B cell (primary cell): ENCODE results near the gene PHF11. TPM values are rescaled to one million over a fixed set of nuclear protein-coding genes. Genes with fewer than 3 reads are reported as not detected.
"Not testable (repeated sequence)": the region's sequence is repeated elsewhere in the genome, so short reads cannot be mapped to it uniquely, and the experiment has no call there.

ENCODE experiments used
- ATAC-seq: fragments of 200-7000 bp; cut with Tn5 transposase; one replicate; pipeline ENCODE4 v1.10.0; 2021; ENCODE audit warnings: low read depth, mild to moderate bottlenecking, moderate number of reproducible peaks, moderate library complexity
- CTCF ChIA-PET: fragments of 350-600 bp; sonication (Branson Sonifier 250); formaldehyde crosslinking; loops from one replicate; lab custom pipeline; 2021; ENCODE audit warnings: antibody characterized with exemption, inconsistent platforms; lab: Charles Lee
- POLR2A ChIA-PET: fragments of 350-600 bp; sonication (Branson Sonifier 250); formaldehyde crosslinking; loops from one replicate; lab custom pipeline; 2021; ENCODE audit warnings: antibody characterized with exemption; lab: Charles Lee
- DNase-seq: peaks from one replicate; pipeline ENCODE4 v3.0.0; 2013
- H2AFZ ChIP-seq: 2 replicates; pipeline ENCODE4 v1.6.1; 2012; ENCODE audit warnings: mild to moderate bottlenecking, low read depth, low read length; ENCODE audit not compliant: insufficient read depth, poor library complexity, severe bottlenecking
- H3K27ac ChIP-seq, 2 donors: 1 replicate in 1 of 2; 2 replicates in 1 of 2; pipeline ENCODE4 v1.5.1; 2012 to 2013; ENCODE audit warnings: low read length in 2 of 2, mild to moderate bottlenecking in 2 of 2, moderate library complexity in 1 of 2
- H3K27me3 ChIP-seq, 4 experiments: fragments of 200-600 bp in 1 of 4; sonication (generic) in 1 of 4; replicated peaks in 1 of 4; 1 replicate in 2 of 4; 2 replicates in 2 of 4; pipeline versions ENCODE4 v1.6.1 to v1.7.0; 2013 to 2016; ENCODE audit warnings: low read length in 3 of 4, mild to moderate bottlenecking in 2 of 4, mixed read lengths in 1 of 4, moderate library complexity in 1 of 4; ENCODE audit not compliant: insufficient read depth in 4 of 4, control insufficient read depth in 3 of 4; ENCODE audit errors: control extremely low read depth in 1 of 4
- H3K36me3 ChIP-seq, 2 experiments: replicated peaks in 1 of 2; 1 replicate in 1 of 2; 2 replicates in 1 of 2; pipeline versions ENCODE4 v1.6.1 to v1.7.1; 2013; ENCODE audit warnings: low read length in 1 of 2; ENCODE audit not compliant: insufficient read depth in 2 of 2, control insufficient read depth in 1 of 2; ENCODE audit errors: control extremely low read depth in 1 of 2, extremely low read depth in 1 of 2
- H3K4me1 ChIP-seq, 2 donors: fragments of 200-600 bp in 1 of 2; sonication (generic) in 1 of 2; 1 replicate in 1 of 2; 2 replicates in 1 of 2; pipeline versions ENCODE4 v1.5.1 to v1.6.1; 2013 to 2017; ENCODE audit warnings: low read length in 2 of 2; ENCODE audit not compliant: control insufficient read depth in 2 of 2, insufficient read depth in 2 of 2
- H3K4me2 ChIP-seq: replicated peaks from 2 replicates; pipeline ENCODE3; 2012; ENCODE audit warnings: mild to moderate bottlenecking, low read depth, low read length; ENCODE audit not compliant: poor library complexity, severe bottlenecking
- H3K4me3 ChIP-seq, 5 experiments: fragments of 200-600 bp in 1 of 5; sonication (generic) in 1 of 5; 1 replicate in 3 of 5; 2 replicates in 2 of 5; pipeline versions ENCODE4 v1.5.1 to v1.7.0; 2011 to 2016; ENCODE audit warnings: low read length in 4 of 5, mild to moderate bottlenecking in 4 of 5, low read depth in 2 of 5, control low read depth in 1 of 5, moderate library complexity in 1 of 5; ENCODE audit not compliant: insufficient read depth in 1 of 5; ENCODE audit errors: control extremely low read depth in 1 of 5, extremely low read depth in 1 of 5
- H3K79me2 ChIP-seq: fragments of 200-600 bp; sonication (generic); one replicate; pipeline ENCODE4 v1.6.0; 2016; ENCODE audit warnings: low read length; ENCODE audit not compliant: control insufficient read depth, insufficient read depth
- H3K9ac ChIP-seq: fragments of 200-600 bp; sonication (generic); 2 replicates; pipeline ENCODE4 v1.6.1; 2017; ENCODE audit warnings: mild to moderate bottlenecking, low read length, moderate library complexity
- H3K9me3 ChIP-seq, 3 donors: one replicate each; pipeline versions ENCODE4 v1.6.1 to v1.7.1; 2013; ENCODE audit warnings: low read length in 2 of 3; ENCODE audit not compliant: control insufficient read depth in 2 of 3, insufficient read depth in 1 of 3; ENCODE audit errors: control extremely low read depth in 1 of 3
- H4K20me1 ChIP-seq: 2 replicates; pipeline ENCODE4 v1.6.0; 2012; ENCODE audit warnings: mild to moderate bottlenecking, low read length; ENCODE audit not compliant: insufficient read depth, control insufficient read depth, poor library complexity, severe bottlenecking
- H3K27ac Mint-ChIP-seq: one replicate; pipeline ENCODE4 v1.8.0; 2021; ENCODE audit warnings: mixed read lengths
- H3K27me3 Mint-ChIP-seq: one replicate; pipeline ENCODE4 v1.8.0; 2021; ENCODE audit warnings: mixed read lengths
- H3K4me1 Mint-ChIP-seq: one replicate; pipeline ENCODE4 v1.8.0; 2021; ENCODE audit warnings: mixed read lengths
- H3K4me3 Mint-ChIP-seq: one replicate; pipeline ENCODE4 v1.8.0; 2021; ENCODE audit warnings: mixed read lengths
- H3K9me3 Mint-ChIP-seq: one replicate; pipeline ENCODE4 v1.8.0; 2022; ENCODE audit warnings: mixed read lengths; ENCODE audit not compliant: insufficient read depth
- CTCF ChIP-seq: fragments of 200-600 bp; IDR thresholded peaks from one replicate; pipeline ENCODE4 v1.8.0; 2022; ENCODE audit warnings: antibody characterized with exemption, mild to moderate bottlenecking
- EZH2 ChIP-seq: IDR thresholded peaks from 2 replicates; pipeline ENCODE4 v1.6.1; 2012; ENCODE audit warnings: borderline replicate concordance, low read depth, mild to moderate bottlenecking, moderate library complexity, low read length; ENCODE audit not compliant: insufficient read depth, poor library complexity, severe bottlenecking
- WGBS: methylation state at CpG from one replicate; pipeline ENCODE4 v1.1.5; 2013; ENCODE audit warnings: missing lambda C conversion rate; ENCODE audit not compliant: insufficient coverage; 5-methylcytosine and 5-hydroxymethylcytosine counted together
- intact Hi-C: fragments of 100-400 bp; cut with micrococcal nuclease; formaldehyde crosslinking; loops from one replicate; pipeline ENCODE4 v1.10.0; 2022
- polyA plus RNA-seq: library from polyadenylated mRNA; depleted of rRNA; stranded (reverse); fragments of >200 nt; gene quantifications from 2 replicates; pipeline ENCODE4 v1.2.3, GENCODE V29; 2012
- total RNA-seq, 2 donors: library from RNA; stranded (reverse); fragments of 120-200 nt in 1 of 2; gene quantifications; 1 replicate in 1 of 2; 2 replicates in 1 of 2; pipeline versions ENCODE4 v1.2.3 to v1.2.4, GENCODE V29; 2013 to 2022

Gene PHF11
- total and polyA plus RNA-seq, 2 donors (not counting 1 experiment from before 2014, with no cell fraction given): 79.0 to 176 TPM

DNA sequence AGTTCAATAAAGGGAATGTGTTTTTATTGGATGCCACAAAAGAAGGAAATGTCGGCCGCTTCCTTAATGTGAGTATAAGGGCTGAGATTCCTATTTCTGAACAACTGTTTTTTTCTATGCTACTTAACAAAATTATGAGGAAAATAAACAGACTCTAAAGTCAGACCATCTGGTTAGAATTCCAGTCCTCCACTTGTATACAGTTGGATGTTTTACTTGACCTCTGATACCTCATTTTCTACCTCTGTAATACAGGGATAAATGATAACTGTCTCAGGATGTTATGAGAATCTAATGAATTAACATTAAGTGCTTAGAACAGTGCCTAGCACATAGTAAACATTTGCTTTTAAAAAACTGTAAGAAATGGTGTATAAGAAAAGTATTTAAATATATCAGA is 7.2 kb upstream of the PHF11 start:
- ChIA-PET CTCF (interaction anchor here (0.8 kb wide), 1 partner anchor 119 kb away, joined by 3 read pairs; no protein-coding TSS in a partner anchor), POLR2A (no interaction called here)
- H3K9me3 ChIP-seq: no peaks in the 10 kb centered on the region
- H3K4me3 ChIP-seq: no peak overlapping the region
- no peaks in the 10 kb centered on the region for H3K4me1 ChIP-seq
- no peak overlapping the region for H3K4me2 ChIP-seq
- H3K27ac ChIP-seq: no peak overlapping the region
- H3K36me3 ChIP-seq: peaks cover 6 to 38% of the 10 kb centered on the region in 2 experiments
- peaks cover 1% of the 10 kb centered on the region for H3K79me2 ChIP-seq
- DNase-seq: no peak
- Mint-ChIP-seq H3K4me1 (no peaks in the 10 kb centered on the region), H3K4me3 (no peak overlapping the region), H3K9me3 (no peaks in the 10 kb centered on the region), H3K27ac (no peak overlapping the region), H3K27me3 (no peaks in the 10 kb centered on the region)
- H3K27me3 ChIP-seq: no peaks in the 10 kb centered on the region
- no peaks in the 10 kb centered on the region for H4K20me1 ChIP-seq
- H2AFZ ChIP-seq: no peak overlapping the region
- TF ChIP-seq CTCF (no peak), EZH2 (no peak)
- no peak for ATAC-seq
- intact Hi-C loops: no loop called here
- no CpG with 5 or more reads among the region's 2 CpGs for WGBS
- H3K9ac ChIP-seq: no peak overlapping the region

- H3K4me1 Mint-ChIP-seq: peaks cover 34% of the 10 kb centered on the region
- peak overlapping the region in 4 of 5 experiments; percentile 67 to 90 (median 76) for H3K4me3 ChIP-seq
- H4K20me1 ChIP-seq: no peaks in the 10 kb centered on the region
- TF ChIP-seq EZH2: no peak
- no peak for TF ChIP-seq CTCF
- H3K9me3 ChIP-seq: no peaks in the 10 kb centered on the region
- CTCF ChIA-PET: interaction anchor here (0.7 to 1.4 kb wide), 3 partner anchors 49 to 136 kb away, joined by 3 to 4 read pairs (median 4); no protein-coding TSS in a partner anchor
- H3K79me2 ChIP-seq: peaks cover 20% of the 10 kb centered on the region
- H3K27ac ChIP-seq: peak overlapping the region; percentile 85 to 95
- no CpG with 5 or more reads among the region's 2 CpGs for WGBS
- POLR2A ChIA-PET: interaction anchor here (0.7 kb wide), 3 partner anchors 29 to 875 kb away, joined by 6 to 11 read pairs (median 6); no protein-coding TSS in a partner anchor
- peak overlapping the region; percentile 95 for H3K4me3 Mint-ChIP-seq
- H3K4me1 ChIP-seq: peaks cover 6 to 20% of the 10 kb centered on the region in 2 donors
- H2AFZ ChIP-seq: peak overlapping the region; percentile 82
- ATAC-seq (no peak), DNase-seq (peak; percentile 23)
- H3K27me3 Mint-ChIP-seq: no peaks in the 10 kb centered on the region
- H3K27me3 ChIP-seq: no peaks in the 10 kb centered on the region
- peak overlapping the region; percentile 72 for H3K27ac Mint-ChIP-seq
- peak overlapping the region; percentile 94 for H3K9ac ChIP-seq
- peak overlapping the region; percentile 87 for H3K4me2 ChIP-seq
- H3K9me3 Mint-ChIP-seq: no peaks in the 10 kb centered on the region
- peaks cover 0 to 8% of the 10 kb centered on the region in 2 experiments for H3K36me3 ChIP-seq
- intact Hi-C loops: loop anchor here (1.0 to 10.0 kb wide), 8 partner anchors 39 to 1420 kb away; partner anchors contain the start of genes CAB39L, KPNA3, SETDB2 and SPRYD7
Measured at GRCh38 chr13:49494645-49495044, 1.1 kb upstream of the PHF11 start.

DNA sequence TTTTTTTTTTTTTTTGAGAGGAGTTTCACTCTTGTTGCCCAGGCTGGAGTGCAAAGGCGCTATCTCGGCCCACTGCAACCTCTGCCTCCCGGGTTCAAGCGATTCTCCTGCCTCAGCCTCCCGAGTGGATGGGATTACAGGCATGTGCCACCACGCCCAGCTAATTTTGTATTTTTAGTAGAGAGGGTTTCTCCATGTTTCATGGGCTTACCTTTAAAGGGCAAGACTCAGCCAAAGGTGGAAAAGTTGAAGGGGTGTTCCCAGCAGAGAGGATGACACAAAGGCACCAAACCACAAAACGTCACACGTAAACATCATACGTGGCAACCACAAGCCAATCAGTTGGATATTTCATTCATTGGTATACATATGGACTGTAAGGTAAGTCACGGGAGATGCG is 1.1 kb downstream of the PHF11 start:
- H3K27me3 ChIP-seq: not testable (repeated sequence)
- H3K4me2 ChIP-seq: peak overlapping the region; percentile 87

More for the DNA sequence above, 1.1 kb downstream of the PHF11 start:
- Histone ChIP-seq H3K9ac (peak overlapping the region; percentile 94), H3K27ac (peak overlapping the region; percentile 89), H3K36me3 (peaks cover 0 to 16% of the 10 kb centered on the region in 2 experiments), H3K4me1 (peaks cover 6 to 20% of the 10 kb centered on the region in 2 donors), H3K4me3 (peak overlapping the region in 3 of 5 experiments; percentile 74 to 90 (median 77)), H3K79me2 (peaks cover 20% of the 10 kb centered on the region)
- not testable (repeated sequence) for H4K20me1 ChIP-seq, H3K27me3 Mint-ChIP-seq, H3K9me3 ChIP-seq, H3K9me3 Mint-ChIP-seq, H2AFZ ChIP-seq, ATAC-seq
- Mint-ChIP-seq H3K4me1 (peaks cover 40% of the 10 kb centered on the region), H3K27ac (peak overlapping the region; percentile 96), H3K4me3 (peak overlapping the region; percentile 89)
- intact Hi-C loops: loop anchor here (1.0 to 10.0 kb wide), 2 partner anchors 33 to 1418 kb away; no protein-coding TSS in a partner anchor
- 69% methylated on average over 4 of the region's 11 CpGs for WGBS
- peak; percentile 47 for DNase-seq
- ChIA-PET POLR2A (interaction anchor here (0.7 to 2.2 kb wide), 7 partner anchors 10 to 122 kb away, joined by 3 to 42 read pairs (median 6); partner anchors contain the start of genes CAB39L, RCBTB1 and SETDB2), CTCF (interaction anchor here (0.6 to 1.7 kb wide), 3 partner anchors 10 to 86 kb away, joined by 3 to 4 read pairs (median 3); no protein-coding TSS in a partner anchor)
